HG03060 (cell line): ENCODE data around the gene PSG6.
"Not testable (repeated sequence)": the region's sequence is repeated elsewhere in the genome, so short reads cannot be mapped to it uniquely, and the experiment has no call there.

Experiments used
- ATAC-seq: cut with Tn5 transposase; IDR thresholded peaks from one replicate; pipeline ENCODE4 v1.9.1; 2021; ENCODE audit warnings: low read depth, moderate number of reproducible peaks; ENCODE audit not compliant: unreplicated experiment

Gene PSG6

DNA sequence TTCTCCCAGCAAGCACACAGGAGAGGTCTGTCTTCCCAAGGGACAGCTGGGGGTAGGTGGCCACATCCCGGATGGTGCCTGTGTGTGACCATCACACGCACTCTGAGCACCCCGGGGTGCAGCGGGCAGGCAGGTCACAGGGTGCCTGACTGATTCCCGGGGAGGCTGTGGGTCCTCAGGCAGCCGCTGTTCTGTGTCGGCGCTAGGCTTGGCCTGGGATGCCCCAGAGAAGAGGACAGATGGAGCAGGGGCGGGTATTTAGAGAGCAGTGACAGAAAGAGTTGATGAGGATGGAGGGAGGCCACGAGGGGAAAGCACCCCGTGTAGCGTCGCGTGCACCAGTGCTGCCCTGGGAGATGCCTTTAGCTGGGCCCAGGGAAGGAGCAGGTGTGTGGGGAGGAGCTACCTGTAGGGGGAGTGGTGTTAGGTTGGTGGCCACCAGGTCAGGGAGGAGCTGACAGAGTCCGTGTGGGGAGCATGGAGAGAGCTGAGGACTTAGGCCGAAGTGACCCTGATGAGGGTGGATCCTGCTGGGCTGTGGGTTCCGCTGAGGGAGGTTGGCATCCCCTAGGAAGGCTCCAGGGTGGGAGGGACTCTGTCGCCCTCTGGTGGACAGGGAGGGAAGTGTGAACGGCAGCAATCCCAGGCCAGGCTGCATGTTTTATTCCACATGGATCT is 60.7 kb downstream of the PSG6 start:
- not testable (repeated sequence) for ATAC-seq

DNA sequence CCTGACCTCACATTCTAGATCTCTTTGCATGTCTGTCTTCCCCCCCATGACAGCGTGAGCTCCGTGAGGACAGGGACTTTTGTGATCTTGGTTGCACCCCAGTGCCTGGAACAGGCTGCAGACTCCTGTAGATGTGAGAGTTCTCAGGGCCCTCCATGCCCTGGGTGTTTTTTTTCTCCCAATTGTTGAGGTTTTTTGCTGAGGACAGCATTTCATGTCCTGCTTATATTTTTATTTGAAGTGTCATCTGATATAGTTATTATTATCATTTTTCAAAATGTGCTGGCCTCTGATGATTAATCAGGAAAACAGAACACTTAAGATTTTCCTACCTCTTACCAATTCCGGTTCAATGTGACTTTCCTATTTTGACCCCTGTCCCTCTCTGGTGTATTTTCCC is 62.9 kb downstream of the PSG6 start:
- ATAC-seq, result not testable (repeated sequence)

DNA sequence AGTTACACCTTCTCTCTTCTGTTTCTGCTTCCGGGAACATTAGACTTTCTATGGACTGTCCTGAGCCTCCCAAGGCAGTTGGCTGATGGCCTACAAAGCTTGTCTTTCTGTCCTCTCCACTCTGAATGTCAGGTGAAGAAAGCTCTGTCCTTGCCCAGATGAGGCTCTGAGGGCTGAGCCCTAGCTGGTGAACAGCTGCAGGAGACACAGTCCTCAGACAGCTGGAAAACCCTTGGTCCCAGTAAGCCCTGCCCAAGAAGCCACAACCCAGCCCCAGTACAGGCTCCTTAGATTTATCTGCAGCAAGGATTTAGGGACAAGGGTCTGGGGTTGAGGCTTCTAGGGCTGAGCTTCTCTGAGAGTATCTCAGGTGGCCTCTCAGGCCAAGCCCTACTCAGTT is 64.5 kb downstream of the PSG6 start:
- not testable (repeated sequence) for ATAC-seq

GRCh38 chr19:42852821-42853220 is 64.9 kb downstream of the PSG6 start:
- ATAC-seq, result not testable (repeated sequence)
